GM12878 (cell line): ENCODE results near the gene ANKRD16.

Experiments used
- ELK1 ChIP-seq: IDR thresholded peaks from 2 replicates; pipeline ENCODE4 v1.6.1; 2012; ENCODE audit warnings: low read depth, low read length, improper control_type of control experiment
- POLR2AphosphoS5 ChIP-seq: IDR thresholded peaks from 2 replicates; pipeline ENCODE4 v1.6.1; 2011; ENCODE audit warnings: mild to moderate bottlenecking, low read length, inconsistent platforms
- USF2 ChIP-seq: IDR thresholded peaks from 2 replicates; pipeline ENCODE4 v1.6.1; 2011; ENCODE audit warnings: low read depth, low read length, improper control_type of control experiment, borderline replicate concordance

- TF ChIP-seq USF2 (no peak), POLR2AphosphoS5 (no peak), ELK1 (no peak)
These were observed 35.2 kb upstream of the ANKRD16 start for GRCh38 chr10:5924889-5925288.
